OCI-LY7 (cell line): ENCODE results near the gene ADAMTS2.

Experiments
- CTCF ChIP-seq: fragments of 200-600 bp; sonication (generic); conservative IDR thresholded peaks from 2 replicates; pipeline ENCODE4 v1.5.1; 2014; ENCODE audit warnings: mild to moderate bottlenecking, antibody characterized with exemption, low read length, moderate library complexity, mixed read lengths
- EZH2phosphoT487 ChIP-seq: fragments of 200-600 bp; sonication (generic); IDR thresholded peaks from 2 replicates; pipeline ENCODE4 v1.6.1; 2018; ENCODE audit warnings: low read depth, borderline replicate concordance, mild to moderate bottlenecking, mixed run types, antibody characterized with exemption, low read length, moderate library complexity, mixed read lengths

- TF ChIP-seq CTCF (no peak), EZH2phosphoT487 (no peak)
Measured at GRCh38 chr5:179123491-179124272, 221.6 kb downstream of the ADAMTS2 start.
